ENCODE data around the gene AJAP1. TPM values are rescaled to one million over a fixed set of nuclear protein-coding genes. Genes with fewer than 3 reads are reported as not detected.

The AJAP1 gene
- total and polyA plus RNA-seq, 9 donors = 0.37 to 1.3 (median 0.74) TPM

DNA sequence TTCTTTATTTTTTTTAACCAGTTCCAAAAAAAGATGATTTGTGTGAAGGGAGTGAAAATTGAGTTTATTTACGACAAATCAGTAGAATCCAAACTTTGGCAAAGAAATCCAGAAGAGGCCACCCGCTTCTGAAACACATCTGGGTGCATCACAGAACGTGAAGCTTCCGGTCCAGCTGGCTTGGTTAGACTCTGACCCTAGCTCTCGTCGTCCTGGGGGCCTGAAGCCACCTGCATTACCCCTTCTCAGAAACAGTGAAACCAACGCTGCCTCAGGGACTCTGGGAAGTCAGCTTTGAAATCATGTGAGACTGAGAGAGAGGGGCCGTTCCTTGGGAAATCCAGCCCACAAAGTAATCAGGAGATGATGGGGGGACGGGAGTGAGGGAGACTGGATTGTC lies 21.8 kb downstream of the AJAP1 start:
- no peak overlapping the region for H3K27ac ChIP-seq (ENCODE audit: low read length)
- 17% methylated on average over 1 of the region's 9 CpGs for WGBS (ENCODE audit: insufficient coverage)
- no peaks in the 10 kb centered on the region for H3K4me1 ChIP-seq (ENCODE audit: control insufficient read depth, insufficient read depth, low read length)
- peaks cover 6% of the 10 kb centered on the region for H3K9me3 ChIP-seq (replicated peaks; ENCODE audit: control insufficient read depth, low read depth, low read length)
- no peaks in the 10 kb centered on the region for H3K36me3 ChIP-seq (ENCODE audit: control insufficient read depth, insufficient read depth, low read length)
- peaks cover 2% of the 10 kb centered on the region for H3K27me3 ChIP-seq (ENCODE audit: control insufficient read depth, insufficient read depth, low read length)
- H3K4me3 ChIP-seq (ENCODE audit: low read length) = no peak overlapping the region
- DNase-seq = peak; percentile 61

GRCh38 chr1:4677608-4678007 lies 23.2 kb downstream of the AJAP1 start:
- Histone ChIP-seq H3K4me3 (ENCODE audit: low read length) (no peak overlapping the region), H3K27me3 (ENCODE audit: control insufficient read depth, insufficient read depth, low read length) (peaks cover 2% of the 10 kb centered on the region), H3K9me3 (replicated peaks; ENCODE audit: control insufficient read depth, low read depth, low read length) (peaks cover 6% of the 10 kb centered on the region), H3K36me3 (ENCODE audit: control insufficient read depth, insufficient read depth, low read length) (no peaks in the 10 kb centered on the region), H3K27ac (ENCODE audit: low read length) (no peak overlapping the region), H3K4me1 (ENCODE audit: control insufficient read depth, insufficient read depth, low read length) (no peaks in the 10 kb centered on the region)
- WGBS (ENCODE audit: insufficient coverage) = 68% methylated on average over 3 of the region's 7 CpGs
- no peak for DNase-seq

DNA sequence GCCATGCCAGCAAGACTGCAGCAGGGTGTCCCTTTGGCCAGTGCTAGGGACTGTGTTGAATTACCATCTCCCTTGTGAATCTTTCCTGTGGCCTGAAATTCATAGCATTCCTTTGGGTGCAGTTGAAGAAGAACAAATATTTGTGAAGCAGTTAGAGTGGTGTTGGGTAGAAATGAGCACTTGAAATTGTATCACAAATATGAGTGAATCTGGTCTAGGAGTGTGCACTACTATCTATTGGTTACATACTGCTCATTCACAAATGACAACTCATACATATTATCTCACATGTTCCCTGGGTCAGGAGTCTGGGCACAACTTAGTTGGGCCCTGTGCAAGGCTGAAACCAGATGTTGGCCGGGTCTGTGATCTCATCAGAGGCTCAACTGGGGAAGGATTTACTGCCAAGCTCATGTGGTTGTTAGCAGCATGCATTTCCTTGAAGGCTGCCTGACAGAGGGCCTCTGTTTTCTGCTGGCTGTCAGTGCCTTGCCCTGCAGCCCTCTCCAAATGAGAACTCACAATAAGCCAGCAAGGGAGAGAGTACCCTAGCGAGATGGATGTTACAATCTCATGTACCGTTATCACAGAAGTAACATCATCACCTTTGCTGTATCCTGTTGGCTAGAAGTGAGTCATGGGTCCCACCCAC lies 23.8 kb downstream of the AJAP1 start:
- Histone ChIP-seq H3K4me1 (ENCODE audit: control insufficient read depth, insufficient read depth, low read length) (no peaks in the 10 kb centered on the region), H3K9me3 (replicated peaks; ENCODE audit: control insufficient read depth, low read depth, low read length) (peaks cover 6% of the 10 kb centered on the region), H3K4me3 (ENCODE audit: low read length) (no peak overlapping the region), H3K27me3 (ENCODE audit: control insufficient read depth, insufficient read depth, low read length) (peaks cover 2% of the 10 kb centered on the region), H3K27ac (ENCODE audit: low read length) (no peak overlapping the region), H3K36me3 (ENCODE audit: control insufficient read depth, insufficient read depth, low read length) (no peaks in the 10 kb centered on the region)
- 65% methylated on average over 3 of the region's 3 CpGs for WGBS (ENCODE audit: insufficient coverage)
- DNase-seq = no peak

- Histone ChIP-seq H3K4me1 (ENCODE audit: control insufficient read depth, insufficient read depth, low read length) (no peaks in the 10 kb centered on the region), H3K27me3 (ENCODE audit: control insufficient read depth, insufficient read depth, low read length) (peaks cover 9% of the 10 kb centered on the region), H3K4me3 (ENCODE audit: low read length) (no peak overlapping the region), H3K9me3 (replicated peaks; ENCODE audit: control insufficient read depth, low read depth, low read length) (peaks cover 6% of the 10 kb centered on the region), H3K27ac (ENCODE audit: low read length) (no peak overlapping the region), H3K36me3 (ENCODE audit: control insufficient read depth, insufficient read depth, low read length) (no peaks in the 10 kb centered on the region)
- DNase-seq = no peak
- 69% methylated on average over 8 of the region's 9 CpGs for WGBS (ENCODE audit: insufficient coverage)
Measured at GRCh38 chr1:4681026-4681425, 26.6 kb downstream of the AJAP1 start.

DNA sequence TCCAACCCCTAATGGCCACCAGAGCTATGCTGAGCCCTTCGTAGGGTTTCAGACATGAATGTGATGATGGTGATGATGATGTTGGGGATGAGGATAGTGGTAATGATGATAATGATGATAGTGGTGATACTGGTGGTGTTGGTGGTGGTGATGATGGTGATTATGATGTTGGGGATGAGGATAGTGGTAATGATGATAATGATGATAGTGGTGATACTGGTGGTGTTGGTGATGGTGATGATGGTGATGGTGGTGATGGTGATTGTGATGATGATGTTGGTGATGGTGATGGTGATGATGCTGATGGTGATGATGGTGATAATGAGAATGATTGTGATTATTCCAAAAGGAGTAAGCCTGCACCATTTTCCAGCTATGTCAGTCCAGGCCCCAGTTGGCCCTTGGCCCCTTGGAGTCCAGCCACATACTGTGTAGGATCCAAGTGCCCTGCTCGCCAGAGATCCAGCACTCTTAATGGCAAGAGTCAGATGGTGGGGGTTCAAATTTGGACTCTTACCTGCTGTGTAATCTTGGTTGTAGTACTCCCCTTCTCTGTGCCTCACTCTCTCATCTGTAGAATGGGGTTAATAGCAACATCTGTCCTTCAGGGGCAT lies 28.3 kb downstream of the AJAP1 start:
- Histone ChIP-seq H3K36me3 (ENCODE audit: control insufficient read depth, insufficient read depth, low read length) (no peaks in the 10 kb centered on the region), H3K4me3 (ENCODE audit: low read length) (no peak overlapping the region), H3K4me1 (ENCODE audit: control insufficient read depth, insufficient read depth, low read length) (no peaks in the 10 kb centered on the region), H3K9me3 (replicated peaks; ENCODE audit: control insufficient read depth, low read depth, low read length) (peaks cover 6% of the 10 kb centered on the region), H3K27ac (ENCODE audit: low read length) (no peak overlapping the region), H3K27me3 (ENCODE audit: control insufficient read depth, insufficient read depth, low read length) (peaks cover 12% of the 10 kb centered on the region)
- no peak for DNase-seq
- WGBS (ENCODE audit: insufficient coverage) = 100% methylated on average over 1 of the region's 2 CpGs

DNA sequence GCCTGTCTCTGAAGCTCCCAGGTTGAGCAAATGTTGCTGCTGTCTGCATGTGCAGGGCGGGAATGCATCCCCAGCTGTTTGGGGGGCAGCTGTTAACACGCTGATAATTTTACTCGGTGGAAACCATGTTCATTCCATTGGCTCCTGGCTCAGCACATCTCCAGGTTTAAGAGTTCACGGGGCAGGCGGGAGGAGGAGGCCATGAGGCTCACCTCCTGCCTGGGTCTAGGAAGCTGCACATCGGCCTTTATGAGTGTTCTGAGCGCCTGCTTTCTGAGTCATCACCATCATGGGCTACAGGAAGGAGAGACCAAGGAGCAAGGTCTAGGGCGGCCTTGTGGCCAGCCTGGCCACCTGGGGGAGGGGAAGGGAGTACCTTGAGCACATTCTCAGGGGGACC lies 29.7 kb downstream of the AJAP1 start:
- H3K9me3 ChIP-seq (replicated peaks; ENCODE audit: control insufficient read depth, low read depth, low read length) = no peaks in the 10 kb centered on the region
- peaks cover 4% of the 10 kb centered on the region for H3K4me1 ChIP-seq (ENCODE audit: control insufficient read depth, insufficient read depth, low read length)
- DNase-seq = no peak
- no peak overlapping the region for H3K27ac ChIP-seq (ENCODE audit: low read length)
- H3K4me3 ChIP-seq (ENCODE audit: low read length) = no peak overlapping the region
- no peaks in the 10 kb centered on the region for H3K36me3 ChIP-seq (ENCODE audit: control insufficient read depth, insufficient read depth, low read length)
- peaks cover 18% of the 10 kb centered on the region for H3K27me3 ChIP-seq (ENCODE audit: control insufficient read depth, insufficient read depth, low read length)
- 53% methylated on average over 7 of the region's 8 CpGs for WGBS (ENCODE audit: insufficient coverage)

DNA sequence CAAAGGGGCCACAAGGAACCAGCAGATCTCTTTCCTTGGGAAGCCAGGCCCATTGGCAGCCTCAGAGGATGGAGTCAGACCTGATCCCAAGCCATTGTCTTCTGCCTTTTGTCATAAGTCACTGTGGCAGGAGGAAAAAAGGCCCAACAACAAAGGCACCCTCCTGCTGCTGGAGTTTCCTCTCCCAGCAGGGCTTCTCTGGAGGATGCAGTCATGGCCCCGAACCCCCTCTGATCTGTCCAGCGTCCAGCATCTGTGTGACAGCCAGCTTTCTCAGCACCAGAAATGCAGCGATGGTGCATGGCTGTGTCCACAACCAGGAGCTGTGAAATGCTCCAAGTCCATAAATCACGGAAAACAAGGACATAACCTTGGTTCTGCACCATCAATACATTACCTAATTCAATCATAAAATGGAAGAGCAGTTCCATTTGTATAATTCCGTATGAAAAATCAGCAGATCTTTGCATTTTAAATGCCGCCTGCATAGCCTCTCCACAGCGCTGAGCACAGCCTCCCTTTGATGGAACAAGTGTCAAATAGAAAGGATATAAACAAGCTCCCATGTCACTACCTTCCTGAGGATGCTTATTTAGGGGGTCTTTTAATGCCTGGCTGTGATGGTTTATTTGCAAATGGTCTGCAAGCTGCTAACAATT lies 30.6 kb downstream of the AJAP1 start:
- peaks cover 22% of the 10 kb centered on the region for H3K27me3 ChIP-seq (ENCODE audit: control insufficient read depth, insufficient read depth, low read length)
- no peaks in the 10 kb centered on the region for H3K9me3 ChIP-seq (replicated peaks; ENCODE audit: control insufficient read depth, low read depth, low read length)
- no peak overlapping the region for H3K4me3 ChIP-seq (ENCODE audit: low read length)
- 25% methylated on average over 4 of the region's 7 CpGs for WGBS (ENCODE audit: insufficient coverage)
- H3K36me3 ChIP-seq (ENCODE audit: control insufficient read depth, insufficient read depth, low read length) = no peaks in the 10 kb centered on the region
- H3K27ac ChIP-seq (ENCODE audit: low read length) = no peak overlapping the region
- no peak for DNase-seq
- peaks cover 13% of the 10 kb centered on the region for H3K4me1 ChIP-seq (ENCODE audit: control insufficient read depth, insufficient read depth, low read length)

- no peak for DNase-seq
- no peaks in the 10 kb centered on the region for H3K9me3 ChIP-seq (replicated peaks; ENCODE audit: control insufficient read depth, low read depth, low read length)
- no peak overlapping the region for H3K4me3 ChIP-seq (ENCODE audit: low read length)
- H3K27ac ChIP-seq (ENCODE audit: low read length) = no peak overlapping the region
- no peaks in the 10 kb centered on the region for H3K36me3 ChIP-seq (ENCODE audit: control insufficient read depth, insufficient read depth, low read length)
- peaks cover 13% of the 10 kb centered on the region for H3K4me1 ChIP-seq (ENCODE audit: control insufficient read depth, insufficient read depth, low read length)
- WGBS (ENCODE audit: insufficient coverage) = 73% methylated on average over 6 of the region's 6 CpGs
- H3K27me3 ChIP-seq (ENCODE audit: control insufficient read depth, insufficient read depth, low read length) = peaks cover 22% of the 10 kb centered on the region
Measured at GRCh38 chr1:4685523-4685865, 31.1 kb downstream of the AJAP1 start.

- no peaks in the 10 kb centered on the region for H3K9me3 ChIP-seq (replicated peaks; ENCODE audit: control insufficient read depth, low read depth, low read length)
- no peak overlapping the region for H3K4me3 ChIP-seq (ENCODE audit: low read length)
- peaks cover 22% of the 10 kb centered on the region for H3K27me3 ChIP-seq (ENCODE audit: control insufficient read depth, insufficient read depth, low read length)
- no peak for DNase-seq
- H3K27ac ChIP-seq (ENCODE audit: low read length) = no peak overlapping the region
- WGBS (ENCODE audit: insufficient coverage) = 81% methylated on average over 11 of the region's 11 CpGs
- H3K4me1 ChIP-seq (ENCODE audit: control insufficient read depth, insufficient read depth, low read length) = peaks cover 13% of the 10 kb centered on the region
- H3K36me3 ChIP-seq (ENCODE audit: control insufficient read depth, insufficient read depth, low read length) = no peaks in the 10 kb centered on the region
Measured at GRCh38 chr1:4687943-4688342, 33.5 kb downstream of the AJAP1 start.

DNA sequence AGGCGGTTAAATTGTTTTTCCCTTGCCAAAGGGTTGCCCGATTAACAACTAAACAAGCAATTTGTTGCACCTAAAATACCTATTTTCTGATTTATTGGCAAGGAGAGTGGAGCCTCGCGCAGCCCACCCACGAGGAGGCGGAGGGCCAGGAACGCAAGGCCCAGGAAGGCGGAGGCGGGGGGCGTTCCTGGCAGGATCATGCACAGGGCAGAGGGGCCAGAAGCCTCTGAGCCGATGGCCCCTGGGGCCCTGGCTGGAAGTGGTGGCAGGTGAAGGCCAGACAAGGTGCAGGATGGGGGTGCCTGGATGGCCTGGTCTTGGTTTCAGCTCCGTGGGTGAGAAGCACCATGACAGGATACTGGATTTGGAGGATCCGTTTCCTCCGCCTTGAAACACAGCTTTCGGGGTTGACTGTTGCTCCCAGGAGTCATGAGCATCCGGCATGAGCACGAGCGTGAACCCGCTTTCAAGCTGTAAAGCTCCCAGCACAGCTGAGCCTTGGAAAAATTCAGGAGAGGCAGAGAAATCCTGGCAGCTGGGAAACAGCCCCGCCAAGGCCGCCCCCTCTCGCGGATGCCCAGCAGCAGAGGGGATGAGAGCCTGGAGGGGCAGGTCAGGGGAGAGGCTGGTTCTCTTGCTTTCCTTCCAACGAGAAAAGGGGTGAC lies 35.0 kb downstream of the AJAP1 start:
- peaks cover 18% of the 10 kb centered on the region for H3K27me3 ChIP-seq (ENCODE audit: control insufficient read depth, insufficient read depth, low read length)
- DNase-seq = peak; percentile 69
- H3K9me3 ChIP-seq (replicated peaks; ENCODE audit: control insufficient read depth, low read depth, low read length) = no peaks in the 10 kb centered on the region
- no peak overlapping the region for H3K4me3 ChIP-seq (ENCODE audit: low read length)
- H3K27ac ChIP-seq (ENCODE audit: low read length) = no peak overlapping the region
- H3K36me3 ChIP-seq (ENCODE audit: control insufficient read depth, insufficient read depth, low read length) = no peaks in the 10 kb centered on the region
- WGBS (ENCODE audit: insufficient coverage) = 23% methylated on average over 23 of the region's 24 CpGs
- H3K4me1 ChIP-seq (ENCODE audit: control insufficient read depth, insufficient read depth, low read length) = peaks cover 13% of the 10 kb centered on the region
